GM13976 (cell line): ENCODE results near the gene POU2F2.

Experiments
- DNase-seq: peaks from one replicate; pipeline ENCODE4 v3.0.0; 2012; ENCODE audit warnings: low spot score
- CTCF ChIP-seq: IDR thresholded peaks from 2 replicates; pipeline ENCODE4 v1.5.1; 2012; ENCODE audit warnings: borderline replicate concordance, mild to moderate bottlenecking; ENCODE audit not compliant: insufficient read depth; ENCODE audit errors: extremely low read depth, missing control alignments, control extremely low read depth
- in situ Hi-C: fragments of 300-500 bp; cut with MboI; formaldehyde crosslinking; loops from one replicate; pipeline ENCODE4 v1.12.0; 2022; ENCODE audit warnings: low sequenced_read_pairs, mixed read lengths, inconsistent platforms; ENCODE audit not compliant: unreplicated experiment

POU2F2 gene

DNA sequence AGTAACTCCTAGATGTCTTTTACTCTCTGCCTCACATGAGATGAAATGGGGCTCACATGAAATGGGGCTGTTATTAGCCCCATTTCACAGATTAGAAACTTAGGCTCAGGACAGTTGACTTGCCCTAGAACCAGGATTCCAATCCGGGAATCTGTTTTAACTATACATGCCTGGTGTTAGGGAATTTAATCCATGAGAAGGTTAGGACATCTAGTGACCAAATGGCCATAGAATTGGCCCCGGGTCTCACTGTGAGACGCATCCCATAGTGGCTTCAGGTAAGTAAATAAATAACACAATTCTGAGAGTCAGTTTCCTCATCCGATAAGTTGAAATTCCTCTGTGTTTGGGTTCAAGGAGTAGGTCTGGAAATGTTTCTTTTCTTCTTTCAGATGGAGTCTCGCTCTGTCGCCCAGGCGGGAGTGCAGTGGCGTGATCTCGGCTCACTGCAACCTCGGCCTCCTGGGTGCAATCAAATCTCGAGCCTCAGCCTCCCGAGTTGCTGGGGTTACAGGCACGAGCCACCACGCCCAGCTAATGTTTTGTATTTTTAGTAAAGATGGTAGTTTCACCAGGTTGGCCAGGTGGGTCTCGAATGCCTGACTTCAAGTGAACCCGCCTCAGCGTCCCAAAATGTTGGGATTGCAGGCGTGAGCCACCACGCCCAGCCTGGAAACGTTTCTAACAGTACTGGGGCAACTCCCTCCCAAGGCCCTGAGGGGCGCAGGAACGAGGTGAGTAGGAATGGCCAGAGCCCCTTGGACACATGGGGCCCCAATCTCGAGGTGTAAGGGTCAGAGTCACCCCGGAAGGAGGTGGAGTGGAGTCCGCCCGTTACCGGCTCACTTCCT, 57.5 kb downstream of the POU2F2 start:
- in situ Hi-C loops: no loop called here
- no peak for TF ChIP-seq CTCF
- DNase-seq: peak; percentile 66

- no peak for TF ChIP-seq CTCF
- DNase-seq: no peak
- in situ Hi-C loops: no loop called here
These were observed 61.0 kb downstream of the POU2F2 start for GRCh38 chr19:42071247-42071646.

GRCh38 chr19:42069619-42070351, 62.5 kb downstream of the POU2F2 start, which contains the start of gene GRIK5:
GRIK5 (minus strand) TSS chr19:42070206; CDS start chr19:42065770, 4,436 bp downstream.
- TF ChIP-seq CTCF: no peak
- no peak for DNase-seq
- in situ Hi-C loops: no loop called here

GRCh38 chr19:42068756-42069571, 63.3 kb downstream of the POU2F2 start:
- no peak for DNase-seq
- in situ Hi-C loops: no loop called here
- TF ChIP-seq CTCF: no peak

GRCh38 chr19:42068361-42068755, 63.9 kb downstream of the POU2F2 start:
- DNase-seq: no peak
- TF ChIP-seq CTCF: no peak
- in situ Hi-C loops: no loop called here

GRCh38 chr19:42067315-42067888, 64.8 kb downstream of the POU2F2 start:
- no peak for TF ChIP-seq CTCF
- in situ Hi-C loops: no loop called here
- DNase-seq: no peak
